Activated CD8-positive, alpha-beta memory T cell treated with anti-CD3 and anti-CD28 coated beads, Interleukin-2, amount 50 U/mL, for 4 hours (primary cell): Measurements from ENCODE around the gene PDE4A.
"Not testable (repeated sequence)": the region's sequence is repeated elsewhere in the genome, so short reads cannot be mapped to it uniquely, and the experiment has no call there.

Experiments
- DNase-seq: peaks from one replicate; pipeline ENCODE4 v3.0.0-alpha.2; 2020

PDE4A gene

GRCh38 chr19:10404888-10405820 is 15.2 kb upstream of the PDE4A start:
- DNase-seq = peak; percentile 58

GRCh38 chr19:10406191-10406590 is 14.1 kb upstream of the PDE4A start:
- DNase-seq = no peak

GRCh38 chr19:10407096-10407495 is 13.2 kb upstream of the PDE4A start:
- DNase-seq = no peak

- DNase-seq = peak; percentile 51
Observed at GRCh38 chr19:10408511-10409283, 11.6 kb upstream of the PDE4A start.

GRCh38 chr19:10411224-10411623 is 9.1 kb upstream of the PDE4A start:
- not testable (repeated sequence) for DNase-seq

- DNase-seq = no peak
Observed at GRCh38 chr19:10412257-10412977, 7.9 kb upstream of the PDE4A start.

GRCh38 chr19:10416083-10416379 is 4.3 kb upstream of the PDE4A start:
- DNase-seq = no peak

- DNase-seq = peak; percentile 95
Observed at GRCh38 chr19:10416380-10417257, 3.7 kb upstream of the PDE4A start.

GRCh38 chr19:10417541-10418234 is 2.6 kb upstream of the PDE4A start:
- no peak for DNase-seq

- no peak for DNase-seq
Observed at GRCh38 chr19:10418235-10418484, 2.2 kb upstream of the PDE4A start.

GRCh38 chr19:10418485-10419199 is 1.7 kb upstream of the PDE4A start:
- DNase-seq = no peak

- DNase-seq = peak; percentile 72
Observed at GRCh38 chr19:10419200-10419645, 1.1 kb upstream of the PDE4A start.

- no peak for DNase-seq
Observed at GRCh38 chr19:10419646-10420443, 493 bp upstream of the PDE4A start.

- DNase-seq = no peak
Observed at GRCh38 chr19:10421240-10422045, 1.1 kb downstream of the PDE4A start.

GRCh38 chr19:10422046-10422461 is 1.7 kb downstream of the PDE4A start:
- no peak for DNase-seq

- DNase-seq = no peak
Observed at GRCh38 chr19:10422846-10423245, 2.5 kb downstream of the PDE4A start.

- peak; percentile 61 for DNase-seq
Observed at GRCh38 chr19:10424011-10424637, 3.8 kb downstream of the PDE4A start.

- no peak for DNase-seq
Observed at GRCh38 chr19:10427169-10427568, 6.8 kb downstream of the PDE4A start.

GRCh38 chr19:10428996-10429381 is 8.7 kb downstream of the PDE4A start:
- no peak for DNase-seq
